Femur (tissue), 1 donor: ENCODE measurements around the gene SPACA9.

Source experiments
- DNase-seq: peaks from one replicate; pipeline ENCODE4 v3.0.0-alpha.2; 2017

The SPACA9 gene

GRCh38 chr9:132864277-132864676, 14.4 kb upstream of the SPACA9 start:
- DNase-seq, result no peak

- DNase-seq, result no peak
These were observed 14.0 kb upstream of the SPACA9 start for GRCh38 chr9:132864691-132865090.

- DNase-seq, result no peak
These were observed 11.8 kb upstream of the SPACA9 start for GRCh38 chr9:132866898-132867297.

- DNase-seq, result no peak
These were observed 9.4 kb upstream of the SPACA9 start for GRCh38 chr9:132869266-132869665.

- no peak for DNase-seq
These were observed 5.3 kb upstream of the SPACA9 start for GRCh38 chr9:132873403-132873802.

GRCh38 chr9:132875159-132875558, 3.5 kb upstream of the SPACA9 start:
- no peak for DNase-seq

- no peak for DNase-seq
These were observed 1.8 kb upstream of the SPACA9 start for GRCh38 chr9:132876849-132877248.

GRCh38 chr9:132877458-132877823, 1.3 kb upstream of the SPACA9 start:
- DNase-seq, result no peak

- DNase-seq, result peak; percentile 86
These were observed 639 bp upstream of the SPACA9 start, which contains the start of gene AK8 for GRCh38 chr9:132877824-132878694. TSS of gene AK8 (minus strand) at chr9:132878284. CDS start at chr9:132878255, 29 bp downstream.

GRCh38 chr9:132879457-132880323, 992 bp downstream of the SPACA9 start:
- DNase-seq, result no peak

- DNase-seq, result no peak
These were observed 1.6 kb downstream of the SPACA9 start for GRCh38 chr9:132880324-132880661.

GRCh38 chr9:132881826-132882225, 3.1 kb downstream of the SPACA9 start:
- DNase-seq, result no peak

GRCh38 chr9:132882616-132883015, 3.9 kb downstream of the SPACA9 start:
- no peak for DNase-seq

GRCh38 chr9:132883349-132884294, 4.9 kb downstream of the SPACA9 start:
- no peak for DNase-seq

- no peak for DNase-seq
These were observed 7.1 kb downstream of the SPACA9 start for GRCh38 chr9:132885720-132886333.

GRCh38 chr9:132886334-132886725, 7.6 kb downstream of the SPACA9 start:
- DNase-seq, result no peak

- DNase-seq, result no peak
These were observed 8.8 kb downstream of the SPACA9 start for GRCh38 chr9:132887181-132888120.

- DNase-seq, result no peak
These were observed 9.5 kb downstream of the SPACA9 start for GRCh38 chr9:132888151-132888550.

- DNase-seq, result no peak
These were observed 13.7 kb downstream of the SPACA9 start for GRCh38 chr9:132892400-132892799.

- no peak for DNase-seq
These were observed 15.6 kb downstream of the SPACA9 start for GRCh38 chr9:132894346-132894745.
